VCaP (cell line): ENCODE data around the gene POTEB3.
"Not testable (repeated sequence)": the region's sequence is repeated elsewhere in the genome, so short reads cannot be mapped to it uniquely, and the experiment has no call there.

Experiments
- H3K27ac ChIP-seq: fragments of 450-650 bp; 2 replicates; pipeline ENCODE4 v1.5.1; 2017

Gene POTEB3

DNA sequence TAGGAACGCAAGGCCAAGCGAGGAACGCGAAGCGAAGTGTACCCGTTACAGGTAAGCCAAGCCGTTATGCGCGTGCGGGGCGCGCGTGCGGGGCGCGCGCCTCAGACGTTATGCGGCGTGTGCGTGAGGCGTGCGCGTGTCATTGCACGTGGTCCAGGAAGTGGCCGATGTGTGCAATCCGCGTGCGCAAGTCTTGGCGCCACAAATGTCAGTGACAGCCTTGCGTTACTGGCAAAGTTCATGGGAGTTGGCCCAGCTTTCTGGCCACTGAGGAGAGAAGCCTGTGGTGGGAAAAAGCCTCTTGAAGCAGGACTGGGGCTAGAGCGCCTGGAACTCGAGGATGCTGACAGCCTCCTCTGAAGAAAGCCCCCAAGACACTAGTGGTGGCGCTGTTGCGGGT is at the start of gene POTEB3:
Gene POTEB3 (minus strand): TSS at position 101 of the 400 bp plus-strand sequence. CDS start 488 bp downstream, outside the sequence.
- not testable (repeated sequence) for H3K27ac ChIP-seq

DNA sequence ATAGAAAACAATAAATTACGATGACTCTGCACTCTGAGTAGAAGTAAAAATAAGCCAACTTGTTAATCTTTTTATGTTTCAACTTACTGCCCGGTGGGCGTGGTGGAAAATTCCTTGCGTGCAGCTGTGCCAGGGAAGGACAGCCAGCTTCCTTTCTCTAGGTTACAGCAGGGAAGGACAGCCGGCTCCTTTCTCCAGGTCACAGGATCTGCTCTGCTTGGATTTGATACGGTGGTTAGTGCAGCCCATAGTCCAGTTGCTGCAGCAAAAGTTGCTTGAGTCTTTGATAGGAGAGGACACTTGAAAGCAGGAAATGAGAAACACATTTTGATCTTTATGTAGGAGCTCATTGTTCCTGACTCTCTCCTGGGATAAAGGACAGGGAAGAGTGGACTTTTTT is 13.4 kb upstream of the POTEB3 start:
- not testable (repeated sequence) for H3K27ac ChIP-seq

DNA sequence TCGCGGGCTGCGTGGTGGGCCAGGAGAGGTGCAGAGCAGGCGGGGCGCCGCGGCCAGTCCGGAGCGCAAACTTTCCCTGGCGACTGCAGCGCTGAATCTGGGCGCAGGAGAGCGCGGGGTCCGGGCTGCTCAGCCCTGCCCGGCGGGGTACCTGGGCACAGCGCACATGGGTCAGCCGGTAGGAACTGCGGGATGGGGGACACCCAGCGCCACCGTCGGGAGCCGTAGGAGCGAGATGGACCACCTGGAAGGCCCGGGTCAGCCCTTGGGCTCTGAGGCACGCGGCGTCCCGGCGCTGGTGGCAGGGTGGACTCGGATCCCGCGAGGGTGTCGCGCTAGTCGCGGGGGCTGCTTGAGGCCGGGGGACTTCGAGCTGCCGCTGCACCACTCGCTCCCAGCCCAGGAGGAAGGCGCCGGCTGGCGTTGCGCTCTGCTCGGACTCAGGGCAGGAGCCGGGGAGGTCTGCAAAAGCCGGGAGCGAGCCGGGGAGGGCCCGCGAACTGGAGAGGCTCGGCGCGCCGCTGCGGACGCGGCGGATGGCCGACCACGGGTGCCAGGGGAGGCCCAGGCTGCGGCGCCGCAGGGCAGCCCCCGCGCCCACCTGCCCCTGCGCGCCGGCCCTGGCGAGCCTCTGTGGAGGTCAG is 11.7 kb upstream of the POTEB3 start:
- H3K27ac ChIP-seq, result not testable (repeated sequence)

DNA sequence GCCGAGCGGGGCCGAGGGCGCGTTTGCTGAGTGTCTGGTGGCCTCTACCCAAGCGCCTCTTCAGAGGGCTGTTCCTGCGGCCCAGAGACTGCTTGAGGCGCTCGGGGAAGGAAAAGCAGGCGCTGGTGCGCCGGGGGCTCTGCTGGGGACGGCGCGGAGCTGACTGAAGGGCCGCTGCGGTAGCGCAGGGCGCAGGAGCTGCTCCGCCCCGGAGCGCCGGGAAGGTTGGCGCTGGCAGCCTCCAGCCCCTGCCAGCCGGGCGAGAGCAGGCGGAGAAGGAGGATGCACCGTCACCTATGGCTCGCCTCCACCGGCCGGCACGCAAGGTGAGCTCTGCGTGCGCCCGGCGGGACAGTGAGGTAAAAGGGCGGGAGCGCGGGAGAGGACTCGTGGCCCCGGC is 11.2 kb upstream of the POTEB3 start:
- H3K27ac ChIP-seq, result not testable (repeated sequence)

DNA sequence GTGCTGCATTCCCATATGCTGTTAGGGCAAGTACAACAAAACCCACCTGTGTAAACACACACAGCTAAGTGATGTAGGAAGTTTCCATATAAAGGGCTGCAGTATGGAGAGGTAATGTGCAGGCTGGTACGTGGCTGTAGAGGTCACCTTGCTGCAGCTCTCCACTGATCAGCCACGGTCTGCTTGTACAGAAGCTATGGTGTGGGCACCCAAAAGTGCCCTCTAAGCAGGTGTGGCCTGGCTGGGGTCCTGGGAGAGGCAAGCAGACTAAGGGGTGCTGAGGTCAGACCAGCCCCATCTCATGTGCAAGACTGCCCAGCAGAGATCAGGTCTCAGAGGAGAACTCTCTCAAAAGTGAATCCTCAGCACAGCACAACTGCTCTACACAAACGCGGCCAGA is 32.9 kb downstream of the POTEB3 start:
- not testable (repeated sequence) for H3K27ac ChIP-seq

DNA sequence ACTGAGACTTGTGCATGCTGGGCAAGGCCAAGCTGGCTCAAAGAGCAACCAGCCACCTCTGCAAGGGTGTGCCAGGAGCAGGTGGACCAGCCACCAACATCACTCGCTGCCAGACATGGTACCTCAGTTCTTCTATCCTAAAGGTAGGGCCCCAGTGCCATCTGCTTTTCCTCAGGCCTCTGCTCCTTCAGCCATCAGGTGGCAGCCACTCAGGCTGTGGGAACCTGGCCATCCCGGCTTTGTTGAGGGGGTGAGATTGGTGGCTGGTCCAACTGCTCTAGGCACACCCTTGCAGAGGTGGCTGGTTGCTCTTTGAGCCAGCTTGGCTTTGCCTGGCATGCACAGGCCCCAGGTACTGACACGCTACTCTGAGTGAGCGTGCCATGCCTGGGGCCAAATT is 38.8 kb downstream of the POTEB3 start:
- not testable (repeated sequence) for H3K27ac ChIP-seq

DNA sequence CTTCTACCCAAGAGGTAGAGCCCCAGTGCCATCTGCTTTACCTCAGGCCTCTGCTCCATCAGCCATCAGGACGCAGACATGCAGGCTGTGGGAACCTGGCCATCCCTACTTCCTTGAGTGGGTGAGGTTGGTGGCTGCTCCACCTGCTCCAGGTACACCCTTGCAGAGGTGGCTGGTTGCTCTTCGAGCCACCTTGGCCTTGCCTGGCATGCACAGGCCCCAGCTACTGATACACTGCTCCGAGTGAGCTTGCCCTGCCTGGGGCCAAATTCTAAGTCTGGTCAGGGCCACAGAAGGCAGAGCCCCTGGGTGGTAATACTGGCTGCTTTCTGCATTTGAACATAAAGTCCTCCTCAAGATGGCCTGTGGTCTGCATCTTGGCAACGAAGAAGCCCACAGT is 41.2 kb downstream of the POTEB3 start:
- H3K27ac ChIP-seq, result not testable (repeated sequence)

DNA sequence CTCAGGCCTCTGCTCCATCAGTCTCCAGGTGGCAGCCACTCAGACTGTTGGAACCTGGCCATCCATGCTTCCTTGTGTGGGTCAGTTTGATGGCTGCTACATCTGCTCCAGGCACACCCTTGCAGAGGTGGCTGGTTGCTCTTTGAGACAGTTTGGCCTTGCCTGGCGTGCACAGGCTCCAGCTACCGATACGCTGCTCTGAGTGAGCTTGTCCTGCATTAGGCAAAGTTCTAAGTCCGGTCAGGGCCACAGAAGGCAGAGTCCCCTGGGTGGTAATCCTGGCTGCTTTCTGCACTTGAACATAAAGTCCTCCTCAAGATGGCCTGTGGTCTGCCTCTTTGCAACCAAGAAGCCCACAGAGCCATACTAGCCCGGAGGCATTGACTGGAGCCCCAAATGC is 41.8 kb downstream of the POTEB3 start:
- not testable (repeated sequence) for H3K27ac ChIP-seq

DNA sequence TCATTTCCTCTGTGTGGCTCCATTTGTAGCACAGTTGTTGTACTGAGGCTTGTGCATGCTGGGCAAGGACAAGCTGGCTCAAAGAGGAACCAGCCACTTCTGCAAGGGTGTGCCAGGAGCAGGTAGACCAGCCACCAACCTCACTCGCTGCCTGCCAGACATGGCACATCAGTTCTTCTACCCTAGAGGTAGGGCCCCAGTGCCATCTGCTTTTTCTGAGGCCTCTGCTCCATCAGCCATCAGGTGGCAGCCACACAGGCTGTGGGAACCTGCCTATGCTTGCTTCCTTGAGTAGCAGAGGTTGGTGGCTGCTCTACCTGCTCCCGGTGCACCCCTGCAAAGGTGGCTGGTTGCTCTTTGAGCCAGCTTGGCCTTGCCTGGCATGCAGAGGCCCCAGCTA is 42.6 kb downstream of the POTEB3 start:
- not testable (repeated sequence) for H3K27ac ChIP-seq

DNA sequence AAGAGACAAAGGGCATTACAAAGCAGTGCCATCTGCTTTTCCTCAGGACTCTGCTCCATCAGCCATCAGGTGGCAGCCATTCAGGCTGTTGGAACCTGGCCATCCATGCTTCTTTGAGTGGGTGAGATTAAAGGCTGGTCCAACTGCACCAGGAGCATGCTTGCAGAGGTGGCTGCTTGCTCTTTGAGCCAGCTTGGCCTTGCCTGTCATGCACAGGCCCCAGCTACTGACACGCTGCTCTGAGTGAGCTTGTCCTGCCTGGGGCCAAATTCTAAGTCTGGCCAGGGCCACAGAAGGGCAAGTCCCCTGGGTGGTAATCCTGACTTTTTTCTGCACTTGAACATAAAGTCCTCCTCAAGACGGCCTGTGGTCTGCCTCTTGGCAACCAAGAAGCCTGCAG is 43.1 kb downstream of the POTEB3 start:
- H3K27ac ChIP-seq, result not testable (repeated sequence)

DNA sequence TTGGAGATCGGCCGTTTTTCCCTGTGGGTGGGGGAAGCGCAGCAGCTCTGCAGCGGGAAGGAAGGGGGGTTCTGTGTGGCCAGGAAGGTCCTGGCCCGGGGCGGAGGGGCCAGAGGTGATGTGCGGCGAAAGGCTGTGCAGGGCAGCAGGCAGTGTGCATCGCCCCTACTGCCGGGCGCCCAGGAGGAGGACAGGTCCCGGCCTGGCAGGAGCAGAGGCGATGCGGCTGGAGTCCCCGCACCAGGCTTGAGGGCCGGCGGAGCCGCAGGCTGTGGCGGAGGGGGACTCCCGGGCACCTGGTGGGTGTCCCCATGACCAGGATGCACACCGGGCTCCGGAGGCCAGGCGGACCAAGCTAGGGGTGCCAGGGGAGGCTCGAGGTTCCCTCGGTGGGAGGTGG is 54.3 kb downstream of the POTEB3 start:
- H3K27ac ChIP-seq, result not testable (repeated sequence)

DNA sequence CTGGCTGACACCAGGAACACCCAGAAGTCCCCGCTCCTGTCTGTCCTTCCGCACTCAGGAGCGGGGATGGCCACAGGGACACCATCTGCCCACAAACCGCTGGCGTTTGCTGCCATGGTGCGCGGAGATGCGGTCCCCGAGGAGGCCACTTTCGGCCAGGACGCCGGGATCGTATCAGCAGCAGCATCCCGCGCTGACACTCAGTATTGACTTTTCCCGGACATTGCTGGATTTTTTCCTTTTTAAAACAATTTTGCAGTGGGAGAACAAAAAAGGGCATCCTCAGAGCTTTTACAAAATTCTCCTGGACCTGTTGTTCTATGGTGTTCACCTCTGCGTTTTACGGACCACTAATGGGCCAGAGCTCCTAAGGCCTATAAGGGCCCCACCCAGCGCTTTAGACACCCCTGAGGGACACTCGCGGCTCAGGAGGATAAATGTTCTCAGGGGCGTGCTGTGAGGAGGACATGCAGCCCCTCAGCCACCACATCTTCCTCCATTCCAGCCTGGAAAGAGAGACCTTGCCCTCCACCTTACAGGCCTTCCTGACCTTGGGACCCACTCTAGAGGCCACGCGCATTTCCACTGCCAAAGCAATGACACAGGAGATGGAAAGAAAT is 56.3 kb downstream of the POTEB3 start:
- not testable (repeated sequence) for H3K27ac ChIP-seq

DNA sequence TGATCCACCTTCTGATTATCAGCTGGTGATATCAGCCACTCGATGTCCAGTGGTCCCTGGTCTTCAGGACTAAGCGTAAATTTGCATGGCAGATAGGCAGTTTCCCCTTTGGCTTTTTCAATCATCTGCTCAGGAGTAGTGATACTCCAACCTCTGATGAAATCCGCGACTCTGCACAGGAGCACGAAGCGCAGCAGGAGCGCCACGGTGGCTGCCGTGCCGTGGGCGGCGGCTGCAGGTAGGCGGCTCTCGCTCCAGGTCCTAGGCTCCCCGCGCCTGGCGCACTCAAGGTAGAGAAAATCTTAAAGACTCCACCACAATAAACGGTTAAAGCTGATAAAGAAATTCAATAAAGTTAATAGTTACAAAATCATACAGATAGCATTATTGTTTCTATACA is 66.6 kb downstream of the POTEB3 start:
- not testable (repeated sequence) for H3K27ac ChIP-seq

DNA sequence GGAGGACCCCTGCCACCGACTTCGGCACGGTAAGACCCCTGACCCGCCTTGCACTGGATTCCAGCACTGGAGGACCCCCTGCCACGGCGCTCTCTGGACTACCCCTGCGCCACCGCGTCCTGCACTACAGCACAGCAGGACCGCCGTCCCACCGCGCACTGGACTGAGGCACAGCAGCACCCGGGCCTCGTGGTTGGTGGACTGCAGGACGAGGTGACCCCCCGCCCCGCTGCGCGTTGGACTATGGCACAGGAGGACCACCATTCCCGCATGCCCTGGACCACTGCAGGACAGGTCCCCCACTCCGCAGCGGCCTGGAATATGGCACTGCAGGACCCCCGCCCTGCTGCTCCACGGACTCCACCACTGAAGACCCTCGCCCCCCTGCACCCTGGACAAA is 71.1 kb downstream of the POTEB3 start:
- H3K27ac ChIP-seq, result not testable (repeated sequence)

DNA sequence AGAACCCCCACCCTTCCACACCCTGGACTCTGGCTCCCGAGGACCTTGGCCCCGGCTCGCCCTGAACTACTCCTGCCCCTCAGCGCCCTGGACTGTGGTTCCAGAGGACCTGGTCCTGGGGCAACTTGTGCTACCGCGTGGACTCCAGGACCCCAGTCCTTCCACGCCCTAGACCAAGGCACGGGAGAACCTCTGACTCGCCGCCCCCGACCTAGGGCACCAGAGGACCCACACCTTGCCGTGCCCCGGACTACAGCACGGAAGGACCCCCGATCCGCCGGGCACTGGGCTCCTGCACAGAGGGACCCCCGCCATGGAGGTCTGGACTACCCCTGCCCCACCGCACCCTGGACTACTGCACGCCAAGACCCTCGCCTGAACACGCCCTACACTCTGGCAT is 71.7 kb downstream of the POTEB3 start:
- H3K27ac ChIP-seq, result not testable (repeated sequence)
